Ishikawa (cell line): ENCODE data around the gene GYS2.

Experiments
- CEBPB ChIP-seq: IDR thresholded peaks from 2 replicates; pipeline ENCODE4 v1.6.1; 2012
- CREB1 ChIP-seq: IDR thresholded peaks from 2 replicates; pipeline ENCODE4 v1.6.1; 2012; ENCODE audit warnings: low read depth
- EP300 ChIP-seq: IDR thresholded peaks from 2 replicates; pipeline ENCODE4 v1.6.1; 2012; ENCODE audit warnings: borderline replicate concordance
- MAX ChIP-seq: IDR thresholded peaks from 2 replicates; pipeline ENCODE4 v1.6.1; 2012
- TEAD4 ChIP-seq: IDR thresholded peaks from 2 replicates; pipeline ENCODE4 v1.6.1; 2012
- YY1 ChIP-seq: IDR thresholded peaks from 2 replicates; pipeline ENCODE4 v1.6.1; 2012; ENCODE audit warnings: low read depth
- ZBTB7A ChIP-seq: IDR thresholded peaks from 2 replicates; pipeline ENCODE4 v1.6.1; 2012; ENCODE audit warnings: low read depth
- TF ChIP-seq, protein P1 (sequence below): IDR thresholded peaks from 2 replicates; pipeline ENCODE4 v1.6.1; 2012; ENCODE audit warnings: low read depth, mild to moderate bottlenecking

GRCh38 chr12:21615431-21615830 is 10.8 kb upstream of the GYS2 start:
- TF ChIP-seq YY1 = no peak
- no peak for TF ChIP-seq EP300
- TF ChIP-seq, protein P1, sequence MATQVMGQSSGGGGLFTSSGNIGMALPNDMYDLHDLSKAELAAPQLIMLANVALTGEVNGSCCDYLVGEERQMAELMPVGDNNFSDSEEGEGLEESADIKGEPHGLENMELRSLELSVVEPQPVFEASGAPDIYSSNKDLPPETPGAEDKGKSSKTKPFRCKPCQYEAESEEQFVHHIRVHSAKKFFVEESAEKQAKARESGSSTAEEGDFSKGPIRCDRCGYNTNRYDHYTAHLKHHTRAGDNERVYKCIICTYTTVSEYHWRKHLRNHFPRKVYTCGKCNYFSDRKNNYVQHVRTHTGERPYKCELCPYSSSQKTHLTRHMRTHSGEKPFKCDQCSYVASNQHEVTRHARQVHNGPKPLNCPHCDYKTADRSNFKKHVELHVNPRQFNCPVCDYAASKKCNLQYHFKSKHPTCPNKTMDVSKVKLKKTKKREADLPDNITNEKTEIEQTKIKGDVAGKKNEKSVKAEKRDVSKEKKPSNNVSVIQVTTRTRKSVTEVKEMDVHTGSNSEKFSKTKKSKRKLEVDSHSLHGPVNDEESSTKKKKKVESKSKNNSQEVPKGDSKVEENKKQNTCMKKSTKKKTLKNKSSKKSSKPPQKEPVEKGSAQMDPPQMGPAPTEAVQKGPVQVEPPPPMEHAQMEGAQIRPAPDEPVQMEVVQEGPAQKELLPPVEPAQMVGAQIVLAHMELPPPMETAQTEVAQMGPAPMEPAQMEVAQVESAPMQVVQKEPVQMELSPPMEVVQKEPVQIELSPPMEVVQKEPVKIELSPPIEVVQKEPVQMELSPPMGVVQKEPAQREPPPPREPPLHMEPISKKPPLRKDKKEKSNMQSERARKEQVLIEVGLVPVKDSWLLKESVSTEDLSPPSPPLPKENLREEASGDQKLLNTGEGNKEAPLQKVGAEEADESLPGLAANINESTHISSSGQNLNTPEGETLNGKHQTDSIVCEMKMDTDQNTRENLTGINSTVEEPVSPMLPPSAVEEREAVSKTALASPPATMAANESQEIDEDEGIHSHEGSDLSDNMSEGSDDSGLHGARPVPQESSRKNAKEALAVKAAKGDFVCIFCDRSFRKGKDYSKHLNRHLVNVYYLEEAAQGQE = no peak
- no peak for TF ChIP-seq TEAD4
- TF ChIP-seq CREB1 = no peak
- no peak for TF ChIP-seq CEBPB
- TF ChIP-seq ZBTB7A = no peak
- no peak for TF ChIP-seq MAX
